Thyroid gland (tissue), 4 donors: ENCODE results near the gene EPHB4.

Source experiments
- CTCF ChIP-seq, 6 experiments: fragments of 200-600 bp in 3 of 6; fragments of 450-650 bp in 3 of 6; sonication (generic) in 3 of 6; IDR thresholded peaks; one replicate each; pipeline ENCODE4 v1.5.1; 2016 to 2019; ENCODE audit warnings: antibody characterized with exemption in 6 of 6, mild to moderate bottlenecking in 2 of 6, inconsistent platforms in 1 of 6, moderate library complexity in 1 of 6
- POLR2A ChIP-seq, 2 donors: fragments of 450-650 bp; IDR thresholded peaks; one replicate each; pipeline ENCODE4 v1.6.1; 2017; ENCODE audit warnings: antibody characterized with exemption in 2 of 2, mild to moderate bottlenecking in 2 of 2, moderate library complexity in 1 of 2

GRCh38 chr7:100752994-100753393 is 74.3 kb downstream of the EPHB4 start:
- no peak for TF ChIP-seq CTCF (IDR thresholded peaks at IDR 0.05)
- no peak for TF ChIP-seq POLR2A (IDR thresholded peaks at IDR 0.05)
